Adipocyte (in vitro differentiated cells): ENCODE results near the gene BRD2.

Experiments
- DNase-seq: peaks from one replicate; pipeline ENCODE4 v3.0.0-alpha.2; 2015; ENCODE audit warnings: low read depth
- H3K27me3 ChIP-seq: replicated peaks from 2 replicates; pipeline ENCODE4 v1.7.0; 2013; ENCODE audit warnings: mild to moderate bottlenecking, low read length, moderate library complexity; ENCODE audit not compliant: control insufficient read depth, insufficient read depth
- H3K36me3 ChIP-seq: 2 replicates; pipeline ENCODE4 v1.7.0; 2013; ENCODE audit warnings: low read length, mild to moderate bottlenecking, moderate library complexity; ENCODE audit not compliant: control insufficient read depth, insufficient read depth, severe bottlenecking
- H3K4me1 ChIP-seq: 2 replicates; pipeline ENCODE4 v1.7.0; 2013; ENCODE audit warnings: mild to moderate bottlenecking, low read length, moderate library complexity; ENCODE audit not compliant: control insufficient read depth, insufficient read depth
- H3K4me3 ChIP-seq: 2 replicates; pipeline ENCODE4 v1.7.0; 2013; ENCODE audit warnings: mild to moderate bottlenecking, low read length, moderate library complexity
- H3K9ac ChIP-seq: 2 replicates; pipeline ENCODE4 v1.7.0; 2013; ENCODE audit warnings: mild to moderate bottlenecking, low read length, moderate library complexity
- H3K9me3 ChIP-seq: 2 replicates; pipeline ENCODE4 v1.7.0; 2013; ENCODE audit warnings: mild to moderate bottlenecking, low read length, moderate library complexity; ENCODE audit not compliant: control insufficient read depth

Gene BRD2

DNA sequence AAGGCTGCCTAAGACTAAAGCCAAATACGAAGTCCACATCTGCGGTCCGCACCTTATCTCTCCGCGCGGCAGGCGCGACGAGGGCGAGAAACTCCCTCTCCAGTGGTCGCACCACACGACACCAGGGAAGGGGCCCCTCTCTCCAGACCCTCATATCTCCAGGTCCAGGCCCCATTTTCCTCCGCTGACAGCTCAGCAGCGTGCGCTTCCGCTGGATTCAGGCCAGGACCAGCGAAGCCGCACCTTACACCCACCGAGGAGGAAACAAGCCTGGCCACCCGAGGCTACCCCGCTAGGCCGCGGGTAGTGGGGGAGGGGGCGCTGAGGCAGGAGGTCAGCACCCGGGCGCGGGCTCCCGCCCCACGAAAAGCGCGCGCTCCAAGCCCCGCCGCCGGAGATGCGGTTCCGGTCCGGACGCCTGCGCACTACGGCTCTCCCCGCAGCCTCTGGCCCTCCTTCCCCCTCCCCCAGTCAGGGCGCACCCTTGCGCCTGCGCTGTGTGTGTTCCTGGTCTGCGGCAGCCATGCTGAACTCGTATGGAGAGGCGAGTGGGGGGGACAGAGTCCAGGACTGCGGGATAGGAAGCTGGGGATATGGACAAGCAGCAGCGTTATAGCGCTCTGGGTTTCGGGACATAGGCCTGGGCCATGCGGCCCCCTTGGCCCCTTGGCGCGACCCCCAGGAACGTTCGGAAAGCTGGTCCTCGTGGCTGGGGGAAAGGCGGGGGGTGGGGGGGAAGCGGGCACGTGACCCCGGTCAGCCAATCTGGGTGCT lies at the start of gene BRD2:
BRD2 (plus strand) TSS at position 502 of the 774 bp plus-strand sequence. CDS start 4,305 bp downstream, outside the sequence.
- Histone ChIP-seq H3K9me3 (no peaks in the 10 kb centered on the region), H3K36me3 (peaks cover 12% of the 10 kb centered on the region), H3K27me3 (no peaks in the 10 kb centered on the region), H3K4me3 (peak within 1 kb of the TSS; percentile 88), H3K9ac (peak within 1 kb of the TSS; percentile 100), H3K4me1 (peaks cover 27% of the 10 kb centered on the region)
- peak; percentile 99 for DNase-seq

DNA sequence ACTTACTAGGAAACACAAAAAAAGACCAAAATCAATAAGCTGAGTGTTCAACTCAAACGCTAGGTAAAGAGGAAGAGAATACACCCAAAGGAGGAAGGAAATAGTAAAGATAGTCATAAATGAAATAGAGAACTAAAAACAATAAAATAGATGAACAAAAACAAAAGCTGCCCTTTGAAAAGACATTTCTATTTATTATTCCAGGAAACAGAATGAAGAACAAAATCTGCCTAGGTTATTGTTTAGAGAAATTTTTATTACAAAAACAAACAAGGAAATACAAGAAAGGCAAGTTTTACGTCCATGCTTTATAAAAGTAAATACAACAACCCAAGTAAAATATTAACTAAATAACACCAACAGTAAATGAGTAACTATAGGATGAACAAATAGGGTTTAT lies 47.7 kb upstream of the BRD2 start:
- H3K27me3 ChIP-seq: no peaks in the 10 kb centered on the region
- H3K9ac ChIP-seq: no peak overlapping the region
- no peak overlapping the region for H3K4me3 ChIP-seq
- H3K9me3 ChIP-seq: no peaks in the 10 kb centered on the region
- DNase-seq: no peak
- no peaks in the 10 kb centered on the region for H3K36me3 ChIP-seq
- no peaks in the 10 kb centered on the region for H3K4me1 ChIP-seq

DNA sequence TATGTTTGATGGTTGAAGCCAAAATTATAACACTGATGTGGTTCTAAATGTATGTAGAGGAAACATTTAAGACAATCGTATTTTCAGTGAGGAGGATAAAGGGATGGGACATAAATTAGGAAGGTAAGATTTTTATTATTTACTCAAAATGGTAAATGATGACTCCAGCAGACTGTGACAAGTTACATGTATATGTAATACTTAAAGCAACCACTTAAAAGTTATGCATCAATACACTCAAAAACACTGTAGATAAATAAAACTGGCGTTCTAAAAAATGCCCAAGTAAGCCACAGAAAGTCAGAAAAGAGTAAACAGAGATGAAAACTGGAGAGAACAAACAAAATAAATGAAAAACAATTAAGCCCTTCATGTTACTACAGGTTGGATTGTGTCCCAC lies 46.3 kb upstream of the BRD2 start:
- no peak for DNase-seq
- Histone ChIP-seq H3K36me3 (no peaks in the 10 kb centered on the region), H3K27me3 (no peaks in the 10 kb centered on the region), H3K4me1 (no peaks in the 10 kb centered on the region), H3K9ac (no peak overlapping the region), H3K9me3 (no peaks in the 10 kb centered on the region), H3K4me3 (no peak overlapping the region)

DNA sequence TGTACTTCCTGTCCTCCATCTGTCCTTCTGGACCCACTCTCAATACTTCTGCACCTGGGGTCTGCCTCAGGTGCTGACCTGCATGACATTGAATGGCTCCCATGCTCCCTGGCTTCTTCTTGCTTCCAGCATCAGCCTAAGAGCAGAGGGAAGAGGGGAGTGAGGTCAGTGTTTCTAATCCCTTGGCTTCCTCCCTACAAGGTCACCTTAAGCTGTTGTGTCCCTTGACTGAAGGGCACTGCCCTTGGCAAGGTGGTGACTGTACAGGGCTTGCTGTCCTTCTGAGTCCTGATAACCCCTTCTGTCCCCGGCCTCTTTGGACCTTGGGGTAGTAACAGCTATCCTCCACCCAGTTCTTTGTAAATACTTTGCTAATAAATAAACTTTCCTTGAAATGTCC lies 37.2 kb upstream of the BRD2 start:
- H3K36me3 ChIP-seq: no peaks in the 10 kb centered on the region
- H3K4me1 ChIP-seq: no peaks in the 10 kb centered on the region
- H3K27me3 ChIP-seq: no peaks in the 10 kb centered on the region
- H3K9me3 ChIP-seq: no peaks in the 10 kb centered on the region
- no peak for DNase-seq
- H3K9ac ChIP-seq: no peak overlapping the region
- H3K4me3 ChIP-seq: no peak overlapping the region

DNA sequence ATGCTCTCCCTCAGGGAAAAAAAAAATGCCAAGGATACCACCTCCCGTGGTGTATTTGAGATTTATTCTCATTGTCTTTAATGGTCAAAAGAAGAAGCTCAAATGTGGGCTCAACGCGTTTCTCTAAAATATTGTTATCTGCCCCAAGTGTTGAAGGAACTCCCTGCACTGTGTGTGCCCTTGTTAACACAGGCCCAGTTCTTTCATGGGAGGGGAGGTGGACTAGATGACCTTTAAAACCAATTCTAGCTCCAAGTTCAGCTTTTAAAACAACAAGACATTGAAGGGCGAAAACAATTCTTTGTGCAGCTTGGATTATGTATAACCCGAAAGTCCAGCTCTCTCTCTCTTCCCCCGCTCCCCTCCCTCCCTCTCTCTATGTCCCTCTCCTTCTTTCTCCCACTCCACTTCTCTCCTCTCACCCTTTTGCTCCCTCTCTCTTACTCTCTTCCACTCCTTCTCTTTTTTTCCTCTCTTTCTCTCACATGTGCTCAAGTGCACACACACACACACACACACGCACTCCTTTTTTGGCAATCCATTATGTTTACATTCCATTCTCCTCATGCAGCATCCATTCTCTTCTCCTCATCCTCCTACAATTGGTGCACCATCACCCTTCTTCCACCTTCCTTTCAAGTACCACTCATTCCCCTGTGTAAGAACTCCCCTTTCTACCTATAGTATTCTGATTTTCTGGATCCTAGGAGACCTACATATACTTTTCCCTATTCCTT lies 36.1 kb upstream of the BRD2 start:
- Histone ChIP-seq H3K9me3 (no peaks in the 10 kb centered on the region), H3K4me1 (no peaks in the 10 kb centered on the region), H3K4me3 (no peak overlapping the region), H3K27me3 (no peaks in the 10 kb centered on the region), H3K36me3 (no peaks in the 10 kb centered on the region), H3K9ac (no peak overlapping the region)
- peak; percentile 10 for DNase-seq

DNA sequence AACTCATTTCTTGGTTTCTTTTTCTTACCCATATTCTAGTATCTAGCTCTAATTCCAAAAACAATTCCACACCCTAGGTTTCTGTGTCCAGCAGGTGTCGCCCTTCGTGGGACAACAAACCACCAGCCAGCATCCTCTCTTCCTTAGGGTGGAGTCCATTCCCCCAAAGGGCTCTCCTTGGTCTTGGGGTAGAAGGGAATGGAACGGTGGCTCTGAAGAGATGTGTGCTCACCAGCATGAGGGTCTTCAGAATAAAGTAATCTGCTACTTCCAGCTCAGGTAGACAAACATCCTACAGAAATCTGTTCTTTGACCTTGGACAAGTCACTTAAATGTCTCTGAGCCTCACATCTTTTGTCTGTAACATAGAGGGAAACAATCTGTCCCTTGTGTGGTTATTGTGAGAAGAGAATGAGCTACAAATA lies 34.7 kb upstream of the BRD2 start:
- Histone ChIP-seq H3K4me1 (no peaks in the 10 kb centered on the region), H3K9ac (no peak overlapping the region), H3K4me3 (no peak overlapping the region), H3K27me3 (no peaks in the 10 kb centered on the region), H3K9me3 (no peaks in the 10 kb centered on the region), H3K36me3 (no peaks in the 10 kb centered on the region)
- DNase-seq: peak; percentile 93

DNA sequence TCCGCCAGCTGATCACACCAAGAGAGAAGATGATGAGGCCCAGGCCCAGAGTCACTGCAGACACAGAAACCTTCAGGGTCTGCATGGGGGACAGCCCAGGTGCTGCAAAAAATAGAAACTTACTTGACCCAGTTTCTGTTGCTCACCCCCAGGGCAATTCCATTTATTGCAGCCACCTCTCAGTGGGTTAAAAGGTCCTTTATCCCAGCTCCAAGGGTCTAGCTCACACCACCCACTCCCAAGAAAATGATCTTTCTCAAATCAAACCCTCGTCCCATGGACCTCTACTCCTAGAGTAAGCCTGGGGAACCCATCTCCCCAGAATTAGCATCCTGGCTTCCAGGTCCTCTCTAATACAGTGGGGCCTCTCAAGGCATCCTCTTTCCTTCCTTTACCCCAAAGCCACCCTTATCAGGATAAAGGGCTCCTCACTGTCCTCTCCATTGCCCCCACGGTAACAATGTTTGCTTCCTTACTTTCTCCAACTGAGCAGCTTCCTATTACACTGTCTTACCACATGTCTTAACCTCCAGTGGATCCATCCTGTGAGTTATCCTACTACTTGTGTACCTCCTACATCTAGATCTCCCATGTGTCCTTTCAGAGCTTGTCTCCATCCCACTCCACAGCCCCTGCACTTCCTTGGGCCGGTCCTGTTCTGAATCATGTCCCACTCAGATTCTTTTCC lies 32.7 kb upstream of the BRD2 start:
- no peaks in the 10 kb centered on the region for H3K36me3 ChIP-seq
- no peak overlapping the region for H3K4me3 ChIP-seq
- H3K9ac ChIP-seq: no peak overlapping the region
- DNase-seq: no peak
- no peaks in the 10 kb centered on the region for H3K27me3 ChIP-seq
- H3K9me3 ChIP-seq: no peaks in the 10 kb centered on the region
- no peaks in the 10 kb centered on the region for H3K4me1 ChIP-seq

DNA sequence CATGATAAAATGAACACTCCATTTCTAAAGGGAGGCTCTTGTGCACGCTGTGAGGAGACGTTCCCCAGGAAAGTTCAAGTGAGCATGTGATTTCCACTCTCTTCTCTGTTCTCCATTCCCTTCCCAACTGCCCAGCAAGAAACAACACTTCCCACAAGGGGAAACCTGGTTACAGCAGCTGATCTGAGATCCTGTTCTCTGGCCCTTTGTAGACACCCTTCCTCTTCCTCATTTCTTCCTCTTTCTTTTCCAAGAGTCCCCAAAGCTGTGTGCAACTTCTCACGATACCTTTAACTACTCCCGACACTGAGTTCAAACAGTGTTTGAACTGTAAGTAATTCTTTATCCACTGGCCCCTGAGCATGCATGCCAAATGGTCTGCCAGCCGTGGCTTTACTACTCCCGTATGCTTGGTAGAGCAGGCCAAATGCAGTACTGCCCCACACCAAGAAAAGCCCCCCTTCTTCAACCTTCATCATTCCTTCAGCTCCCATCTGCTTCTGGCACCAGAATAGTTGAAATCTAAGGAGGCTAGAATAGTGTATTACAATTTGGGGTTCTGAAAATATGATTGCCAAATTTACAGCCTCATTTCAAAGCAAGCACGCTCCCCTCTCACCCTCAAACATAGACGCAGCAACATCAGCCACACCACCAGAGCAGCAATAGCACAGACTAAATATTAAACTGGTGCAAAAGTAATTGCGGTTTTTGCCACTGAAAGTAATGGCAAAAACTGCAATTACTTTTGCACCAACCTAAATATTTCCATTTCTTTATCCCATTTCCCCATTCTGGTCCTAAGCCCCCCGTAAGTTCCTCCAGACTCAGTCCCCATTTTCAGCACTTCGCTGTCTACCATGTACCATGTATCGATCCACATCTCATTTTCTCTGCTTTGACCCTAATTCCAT lies 31.9 kb upstream of the BRD2 start:
- H3K27me3 ChIP-seq: no peaks in the 10 kb centered on the region
- no peaks in the 10 kb centered on the region for H3K36me3 ChIP-seq
- no peak overlapping the region for H3K4me3 ChIP-seq
- no peak for DNase-seq
- no peak overlapping the region for H3K9ac ChIP-seq
- no peaks in the 10 kb centered on the region for H3K4me1 ChIP-seq
- H3K9me3 ChIP-seq: no peaks in the 10 kb centered on the region

DNA sequence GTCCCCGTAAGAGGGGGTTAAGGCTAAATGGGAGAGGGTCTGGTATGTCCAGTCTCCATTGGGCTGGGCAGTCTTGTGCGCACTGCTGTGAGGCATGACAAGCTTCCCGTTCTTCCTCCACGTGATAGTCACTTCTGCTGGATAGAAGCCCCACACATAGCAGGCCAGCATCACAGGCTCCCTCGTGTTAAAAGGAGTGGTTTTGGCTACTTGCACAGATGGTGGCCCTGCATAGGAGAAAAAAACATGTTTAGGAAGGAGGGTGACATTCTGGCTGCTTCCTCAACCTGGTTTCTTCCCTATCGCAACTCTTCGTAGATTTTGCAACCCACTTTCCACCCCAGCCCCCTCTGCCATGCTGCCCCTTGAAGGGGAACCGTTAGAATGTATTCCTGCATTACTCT lies 31.2 kb upstream of the BRD2 start:
- Histone ChIP-seq H3K4me1 (no peaks in the 10 kb centered on the region), H3K36me3 (no peaks in the 10 kb centered on the region), H3K4me3 (no peak overlapping the region), H3K9ac (no peak overlapping the region), H3K9me3 (no peaks in the 10 kb centered on the region), H3K27me3 (no peaks in the 10 kb centered on the region)
- DNase-seq: no peak

DNA sequence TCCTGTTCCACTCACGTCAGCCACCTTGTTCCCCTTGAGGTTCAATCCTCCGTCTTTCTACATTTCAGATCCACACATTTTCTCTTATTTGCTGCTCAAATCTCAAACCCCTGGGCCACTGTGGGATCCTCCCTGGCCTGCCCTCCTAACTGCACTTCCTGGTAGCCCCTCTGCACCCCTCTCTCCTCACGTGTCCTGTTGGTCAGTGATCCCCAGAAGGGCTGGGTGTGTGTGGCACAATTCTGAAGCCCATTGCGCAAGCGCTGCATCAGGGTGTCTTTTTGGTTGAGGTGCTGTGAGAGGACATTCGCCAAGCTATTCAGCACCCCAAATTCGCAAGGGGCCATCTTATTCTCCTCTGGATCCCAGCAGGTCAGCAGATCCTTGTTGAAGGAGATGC lies 29.9 kb upstream of the BRD2 start:
- H3K36me3 ChIP-seq: no peaks in the 10 kb centered on the region
- H3K4me1 ChIP-seq: no peaks in the 10 kb centered on the region
- H3K4me3 ChIP-seq: no peak overlapping the region
- H3K9ac ChIP-seq: no peak overlapping the region
- H3K9me3 ChIP-seq: no peaks in the 10 kb centered on the region
- H3K27me3 ChIP-seq: no peaks in the 10 kb centered on the region
- no peak for DNase-seq
